SK-N-MC (cell line): ENCODE measurements around the gene KCNH5.
"Not testable (repeated sequence)": the region's sequence is repeated elsewhere in the genome, so short reads cannot be mapped to it uniquely, and the experiment has no call there.

ENCODE experiments used
- DNase-seq: peaks from one replicate; pipeline ENCODE4 v3.0.0-alpha.2; 2011; ENCODE audit warnings: low read depth, low spot score
- H3K27ac ChIP-seq: fragments of 200-600 bp; sonication (generic); 2 replicates; pipeline ENCODE4 v1.5.1; 2016; ENCODE audit warnings: mixed run types
- H3K36me3 ChIP-seq: fragments of 200-600 bp; sonication (generic); 2 replicates; pipeline ENCODE4 v1.6.1; 2017; ENCODE audit warnings: antibody characterized with exemption, low read length, mixed read lengths; ENCODE audit not compliant: insufficient read depth
- H3K4me3 ChIP-seq: fragments of 200-600 bp; sonication (generic); 2 replicates; pipeline ENCODE4 v1.5.1; 2016
- H3K9ac ChIP-seq: fragments of 200-600 bp; sonication (generic); 2 replicates; pipeline ENCODE4 v1.8.0; 2017; ENCODE audit warnings: mixed run types, mixed read lengths; ENCODE audit not compliant: insufficient read length
- H3K9me3 ChIP-seq: fragments of 200-600 bp; sonication (generic); 2 replicates; pipeline ENCODE4 v1.6.1; 2017; ENCODE audit warnings: low read depth, mild to moderate bottlenecking, antibody characterized with exemption, low read length, moderate library complexity, mixed read lengths
- EZH2 ChIP-seq: fragments of 200-600 bp; sonication (generic); IDR thresholded peaks from one replicate; pipeline ENCODE4 v1.6.1; 2017; ENCODE audit warnings: antibody characterized with exemption
- FOXP2 ChIP-seq: optimal IDR thresholded peaks from 2 replicates; pipeline ENCODE3; 2011; ENCODE audit warnings: mild to moderate bottlenecking, moderate library complexity; ENCODE audit not compliant: insufficient read depth; ENCODE audit errors: extremely low read length, control extremely low read depth
- POLR2AphosphoS5 ChIP-seq: IDR thresholded peaks from 2 replicates; pipeline ENCODE4 v1.6.1; 2012; ENCODE audit warnings: mild to moderate bottlenecking, low read depth, low read length, borderline replicate concordance

The KCNH5 gene

GRCh38 chr14:62776300-62776699, 269.0 kb downstream of the KCNH5 start:
- H3K4me3 ChIP-seq = no peak overlapping the region
- H3K9ac ChIP-seq = no peak overlapping the region
- no peak overlapping the region for H3K27ac ChIP-seq
- no peak for DNase-seq
- no peaks in the 10 kb centered on the region for H3K9me3 ChIP-seq
- H3K36me3 ChIP-seq = no peaks in the 10 kb centered on the region
- TF ChIP-seq POLR2AphosphoS5 (no peak), FOXP2 (no peak), EZH2 (no peak)

- no peak for DNase-seq
- Histone ChIP-seq H3K4me3 (no peak overlapping the region), H3K9ac (no peak overlapping the region), H3K36me3 (no peaks in the 10 kb centered on the region), H3K27ac (no peak overlapping the region), H3K9me3 (no peaks in the 10 kb centered on the region)
- no peak for TF ChIP-seq EZH2
- no peak for TF ChIP-seq POLR2AphosphoS5
- TF ChIP-seq FOXP2 = no peak
Measured at GRCh38 chr14:62768753-62769152, 276.5 kb downstream of the KCNH5 start.

- H3K4me3 ChIP-seq = no peak overlapping the region
- no peak overlapping the region for H3K27ac ChIP-seq
- H3K9me3 ChIP-seq = no peaks in the 10 kb centered on the region
- H3K36me3 ChIP-seq = no peaks in the 10 kb centered on the region
- DNase-seq = no peak
- TF ChIP-seq FOXP2 (no peak), POLR2AphosphoS5 (no peak), EZH2 (no peak)
- H3K9ac ChIP-seq = no peak overlapping the region
Measured at GRCh38 chr14:62763951-62764350, 281.3 kb downstream of the KCNH5 start.

- Histone ChIP-seq H3K9ac (no peak overlapping the region), H3K9me3 (no peaks in the 10 kb centered on the region; the same call in 1 of the 2 replicates), H3K4me3 (no peak overlapping the region), H3K36me3 (no peaks in the 10 kb centered on the region), H3K27ac (no peak overlapping the region)
- DNase-seq = no peak
- TF ChIP-seq EZH2 (no peak), FOXP2 (no peak), POLR2AphosphoS5 (no peak)
Measured at GRCh38 chr14:62759796-62760195, 285.5 kb downstream of the KCNH5 start.

- DNase-seq, H3K36me3 ChIP-seq, H3K4me3 ChIP-seq, H3K27ac ChIP-seq, H3K9ac ChIP-seq, H3K9me3 ChIP-seq: not testable (repeated sequence)
Measured at GRCh38 chr14:62746881-62747280, 298.4 kb downstream of the KCNH5 start.

- TF ChIP-seq POLR2AphosphoS5 (no peak), EZH2 (no peak), FOXP2 (no peak)
- H3K4me3 ChIP-seq = no peak overlapping the region
- DNase-seq = no peak
- H3K9me3 ChIP-seq = no peaks in the 10 kb centered on the region
- H3K9ac ChIP-seq = no peak overlapping the region
- H3K36me3 ChIP-seq = no peaks in the 10 kb centered on the region
- H3K27ac ChIP-seq = no peak overlapping the region
Measured at GRCh38 chr14:62745496-62745895, 299.8 kb downstream of the KCNH5 start.

- no peaks in the 10 kb centered on the region for H3K36me3 ChIP-seq
- H3K9me3 ChIP-seq = no peaks in the 10 kb centered on the region
- no peak overlapping the region for H3K9ac ChIP-seq
- no peak overlapping the region for H3K27ac ChIP-seq
- TF ChIP-seq EZH2 = no peak
- no peak for TF ChIP-seq POLR2AphosphoS5
- no peak for TF ChIP-seq FOXP2
- DNase-seq = peak; percentile 10
- peak overlapping the region; percentile 36; the same call in 1 of the 2 replicates for H3K4me3 ChIP-seq
Measured at GRCh38 chr14:62743560-62743959, 301.7 kb downstream of the KCNH5 start.

- Histone ChIP-seq H3K27ac (no peak overlapping the region), H3K4me3 (no peak overlapping the region), H3K9me3 (no peaks in the 10 kb centered on the region), H3K9ac (no peak overlapping the region), H3K36me3 (no peaks in the 10 kb centered on the region)
- DNase-seq = no peak
- no peak for TF ChIP-seq EZH2
- TF ChIP-seq FOXP2 = no peak
- TF ChIP-seq POLR2AphosphoS5 = no peak
Measured at GRCh38 chr14:62743118-62743517, 302.1 kb downstream of the KCNH5 start.

- TF ChIP-seq FOXP2 = no peak
- TF ChIP-seq EZH2 = no peak
- no peak for TF ChIP-seq POLR2AphosphoS5
- H3K36me3 ChIP-seq = no peaks in the 10 kb centered on the region
- no peak overlapping the region for H3K27ac ChIP-seq
- no peak overlapping the region for H3K4me3 ChIP-seq
- no peak for DNase-seq
- H3K9ac ChIP-seq = no peak overlapping the region
- no peaks in the 10 kb centered on the region for H3K9me3 ChIP-seq
Measured at GRCh38 chr14:62739647-62740046, 305.6 kb downstream of the KCNH5 start.
